GM06990 (cell line): Measurements from ENCODE around the gene M1AP.

ENCODE experiments used
- DNase-seq: peaks from one replicate; pipeline ENCODE4 v3.0.0-alpha.2; 2011; ENCODE audit not compliant: insufficient read length; ENCODE audit errors: extremely low read depth
- H3K27me3 ChIP-seq: replicated peaks from 2 replicates; pipeline ENCODE4 v1.6.0; 2011; ENCODE audit warnings: low read length; ENCODE audit not compliant: control insufficient read depth, insufficient read depth
- H3K36me3 ChIP-seq: 2 replicates; pipeline ENCODE4 v1.5.1; 2011; ENCODE audit warnings: low read length; ENCODE audit not compliant: control insufficient read depth, insufficient read depth
- H3K4me3 ChIP-seq: replicated peaks from 2 replicates; pipeline ENCODE4 v1.5.1; 2011; ENCODE audit warnings: low read depth, mild to moderate bottlenecking, control low read depth, low read length
- CTCF ChIP-seq: IDR thresholded peaks from 2 replicates; pipeline ENCODE4 v1.5.1; 2011; ENCODE audit warnings: low read length, control low read depth, mild to moderate bottlenecking, inconsistent platforms; ENCODE audit not compliant: insufficient read depth, poor library complexity, severe bottlenecking

The M1AP gene

DNA sequence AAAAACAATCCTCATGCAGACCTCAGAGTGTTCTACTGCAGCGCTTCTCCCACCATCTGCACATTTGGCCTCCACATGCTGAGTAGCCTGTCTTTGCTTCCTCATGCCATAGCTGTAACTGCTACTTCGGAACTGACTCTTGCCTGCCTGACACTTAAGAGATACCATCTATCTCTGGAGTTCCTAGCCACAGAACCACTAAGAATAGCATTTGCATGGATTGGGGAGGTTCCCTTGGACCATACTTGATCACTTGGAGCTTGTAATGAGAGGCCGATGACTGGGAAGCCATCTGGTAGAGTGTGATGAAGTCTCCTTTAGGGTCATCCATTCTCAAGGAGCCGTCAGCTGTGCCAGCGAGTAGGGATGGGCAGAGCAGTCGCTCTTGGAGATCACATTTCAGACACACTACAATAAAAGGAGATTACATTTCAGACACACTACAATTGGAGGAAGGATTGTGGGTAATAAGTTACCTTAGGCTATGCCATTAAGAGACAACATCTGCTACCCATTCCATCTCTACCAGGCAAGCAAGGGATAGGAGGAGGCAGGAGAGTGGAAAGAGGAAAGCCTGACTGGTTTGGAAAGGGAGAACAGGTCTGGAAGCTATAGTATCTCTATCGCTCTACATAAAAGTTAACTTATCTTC is 71.8 kb downstream of the M1AP start:
- no peaks in the 10 kb centered on the region for H3K36me3 ChIP-seq
- no peak overlapping the region for H3K4me3 ChIP-seq
- no peak for DNase-seq
- no peaks in the 10 kb centered on the region for H3K27me3 ChIP-seq
- no peak for TF ChIP-seq CTCF

DNA sequence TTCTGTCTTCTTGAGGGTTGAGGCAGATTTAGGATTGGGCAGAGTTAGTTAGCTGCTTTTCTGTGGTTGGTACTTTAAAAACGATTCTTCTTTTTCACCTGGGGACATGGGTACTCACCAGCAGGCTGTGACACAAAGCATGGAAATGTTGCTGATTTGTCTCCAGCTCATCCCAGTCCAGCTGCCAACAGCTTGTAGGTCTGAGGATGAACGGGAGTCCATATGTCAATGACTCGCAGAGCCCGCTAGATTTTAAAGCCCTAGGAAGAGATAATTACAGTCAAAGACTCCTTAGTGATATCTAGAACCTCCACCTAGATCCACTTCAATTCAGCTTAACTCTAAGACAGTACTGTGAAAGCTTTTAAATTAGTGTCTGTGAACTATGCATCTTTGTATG is 72.8 kb downstream of the M1AP start:
- TF ChIP-seq CTCF: no peak
- DNase-seq: no peak
- no peaks in the 10 kb centered on the region for H3K36me3 ChIP-seq
- H3K27me3 ChIP-seq: no peaks in the 10 kb centered on the region
- no peak overlapping the region for H3K4me3 ChIP-seq

DNA sequence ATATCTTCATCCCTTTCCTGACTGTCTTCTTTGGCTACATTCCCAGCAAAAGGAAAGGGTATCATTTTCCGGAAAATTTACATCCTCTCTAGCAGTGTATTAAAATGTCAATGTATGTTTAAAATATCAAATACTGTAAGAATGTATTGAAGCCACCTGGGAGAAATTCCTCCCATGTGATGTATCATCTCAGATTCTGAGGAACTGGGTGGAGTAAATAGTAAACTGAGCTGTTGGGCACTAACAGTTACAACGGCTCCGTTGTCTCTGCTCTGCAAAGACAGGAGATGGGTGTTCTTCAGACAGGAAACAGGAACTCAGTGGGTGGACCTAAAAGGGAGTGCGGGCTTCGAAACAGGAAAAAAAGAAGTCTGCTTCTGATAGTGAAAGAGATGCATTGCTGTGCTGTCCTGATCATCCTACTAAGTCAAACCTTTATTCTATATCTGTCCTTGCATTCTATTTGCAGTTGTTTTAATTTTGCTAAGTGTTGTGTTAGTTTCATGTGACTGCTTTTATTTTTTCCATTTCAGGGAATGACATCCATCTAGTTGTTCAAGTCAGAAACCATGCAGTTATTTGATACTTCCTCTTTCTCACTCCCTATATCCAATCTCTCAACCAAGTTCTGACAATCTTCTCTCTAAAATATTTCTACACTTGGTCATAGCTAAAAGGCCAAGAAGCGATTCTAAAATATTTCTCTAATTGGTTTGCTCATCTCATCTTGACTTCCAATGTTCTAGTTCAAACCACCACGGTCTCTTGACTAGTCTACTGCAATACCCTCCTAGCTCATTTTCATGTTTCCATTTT is 74.2 kb downstream of the M1AP start:
- DNase-seq: no peak
- H3K4me3 ChIP-seq: no peak overlapping the region
- no peaks in the 10 kb centered on the region for H3K27me3 ChIP-seq
- no peak for TF ChIP-seq CTCF
- no peaks in the 10 kb centered on the region for H3K36me3 ChIP-seq

GRCh38 chr2:74572178-74572925 is 75.8 kb downstream of the M1AP start:
- Histone ChIP-seq H3K27me3 (no peaks in the 10 kb centered on the region), H3K36me3 (no peaks in the 10 kb centered on the region), H3K4me3 (no peak overlapping the region)
- TF ChIP-seq CTCF: peak; percentile 61
- DNase-seq: no peak

GRCh38 chr2:74571058-74571457 is 77.1 kb downstream of the M1AP start:
- DNase-seq: no peak
- Histone ChIP-seq H3K27me3 (no peaks in the 10 kb centered on the region), H3K36me3 (no peaks in the 10 kb centered on the region), H3K4me3 (no peak overlapping the region)
- TF ChIP-seq CTCF: no peak
